ENCODE measurements around the gene ASB3. TPM values are rescaled to one million over a fixed set of nuclear protein-coding genes. Genes with fewer than 3 reads are reported as not detected.
"Not testable (repeated sequence)": the region's sequence is repeated elsewhere in the genome, so short reads cannot be mapped to it uniquely, and the experiment has no call there.

Gene ASB3
- total RNA-seq, 4 donors from 2014 or later: 11.0 to 21.1 (median 17.6) TPM

DNA sequence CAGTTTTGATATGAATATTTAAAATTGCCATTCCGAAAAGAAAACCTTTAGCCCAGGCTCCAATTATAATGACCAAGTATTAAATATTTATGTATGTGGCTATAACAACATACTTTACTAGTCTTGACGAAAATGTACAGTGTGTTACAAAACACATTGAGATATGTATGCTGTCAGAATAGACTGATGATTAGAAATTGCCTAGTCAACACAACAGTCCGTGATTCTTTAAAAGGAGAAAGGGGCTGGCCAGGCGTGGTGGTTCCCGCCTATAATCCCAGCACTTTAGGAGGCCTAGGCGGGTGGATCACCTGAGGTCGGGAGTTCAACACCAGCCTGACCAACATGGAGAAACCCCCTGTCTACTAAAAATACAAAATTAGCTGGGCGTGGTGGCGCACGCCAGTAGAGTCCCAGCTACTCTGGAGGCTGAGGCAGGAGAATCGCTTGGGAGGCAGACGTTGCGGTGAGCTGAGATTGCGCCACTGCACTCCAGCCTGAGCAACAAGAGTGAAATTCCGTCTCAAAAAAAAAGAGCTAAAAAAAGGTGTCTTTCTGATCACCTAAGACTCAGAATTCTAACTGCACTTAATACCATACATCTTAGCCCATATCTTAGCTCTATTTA is 17.3 kb downstream of the ASB3 start:
- WGBS, 2 donors: 90 to 97% methylated on average over 15 of the region's 15 CpGs
- no peak for DNase-seq (ENCODE audit: low spot score in 2 of 2)
- intact Hi-C loops (cut with DNase I; ENCODE audit: low total_unique reads): no loop called here
- TF ChIP-seq, protein P1, sequence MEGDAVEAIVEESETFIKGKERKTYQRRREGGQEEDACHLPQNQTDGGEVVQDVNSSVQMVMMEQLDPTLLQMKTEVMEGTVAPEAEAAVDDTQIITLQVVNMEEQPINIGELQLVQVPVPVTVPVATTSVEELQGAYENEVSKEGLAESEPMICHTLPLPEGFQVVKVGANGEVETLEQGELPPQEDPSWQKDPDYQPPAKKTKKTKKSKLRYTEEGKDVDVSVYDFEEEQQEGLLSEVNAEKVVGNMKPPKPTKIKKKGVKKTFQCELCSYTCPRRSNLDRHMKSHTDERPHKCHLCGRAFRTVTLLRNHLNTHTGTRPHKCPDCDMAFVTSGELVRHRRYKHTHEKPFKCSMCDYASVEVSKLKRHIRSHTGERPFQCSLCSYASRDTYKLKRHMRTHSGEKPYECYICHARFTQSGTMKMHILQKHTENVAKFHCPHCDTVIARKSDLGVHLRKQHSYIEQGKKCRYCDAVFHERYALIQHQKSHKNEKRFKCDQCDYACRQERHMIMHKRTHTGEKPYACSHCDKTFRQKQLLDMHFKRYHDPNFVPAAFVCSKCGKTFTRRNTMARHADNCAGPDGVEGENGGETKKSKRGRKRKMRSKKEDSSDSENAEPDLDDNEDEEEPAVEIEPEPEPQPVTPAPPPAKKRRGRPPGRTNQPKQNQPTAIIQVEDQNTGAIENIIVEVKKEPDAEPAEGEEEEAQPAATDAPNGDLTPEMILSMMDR (IDR thresholded peaks at IDR 0.05): no peak
- TF ChIP-seq POLR2A (IDR thresholded peaks at IDR 0.05): no peak
- no peak overlapping the region for H3K4me3 ChIP-seq (ENCODE audit: low read depth, poor library complexity, severe bottlenecking)

DNA sequence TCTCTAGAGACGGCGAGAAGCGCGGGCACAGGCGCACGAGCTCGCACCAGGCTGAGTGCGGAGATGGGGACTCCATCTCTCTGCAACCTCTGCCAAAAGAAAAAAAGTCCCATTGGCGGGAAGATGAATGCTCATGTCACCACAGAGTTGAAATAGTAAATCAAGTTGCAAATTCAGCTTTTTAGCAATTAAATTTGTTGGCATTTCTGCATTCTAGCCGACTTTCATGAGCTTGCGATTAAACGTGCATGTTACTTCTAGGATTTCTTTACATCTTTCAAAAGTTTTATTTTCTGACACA is 18.6 kb downstream of the ASB3 start:
- TF ChIP-seq POLR2A (IDR thresholded peaks at IDR 0.05): no peak
- TF ChIP-seq, protein P1 (IDR thresholded peaks at IDR 0.05): no peak
- intact Hi-C loops (cut with DNase I; ENCODE audit: low total_unique reads): no loop called here
- H3K4me3 ChIP-seq (ENCODE audit: low read depth, poor library complexity, severe bottlenecking): peak overlapping the region; percentile 55
- no peak for DNase-seq (ENCODE audit: low spot score in 2 of 2)
- WGBS, 2 donors: 1 to 2% methylated on average over 12 of the region's 12 CpGs

DNA sequence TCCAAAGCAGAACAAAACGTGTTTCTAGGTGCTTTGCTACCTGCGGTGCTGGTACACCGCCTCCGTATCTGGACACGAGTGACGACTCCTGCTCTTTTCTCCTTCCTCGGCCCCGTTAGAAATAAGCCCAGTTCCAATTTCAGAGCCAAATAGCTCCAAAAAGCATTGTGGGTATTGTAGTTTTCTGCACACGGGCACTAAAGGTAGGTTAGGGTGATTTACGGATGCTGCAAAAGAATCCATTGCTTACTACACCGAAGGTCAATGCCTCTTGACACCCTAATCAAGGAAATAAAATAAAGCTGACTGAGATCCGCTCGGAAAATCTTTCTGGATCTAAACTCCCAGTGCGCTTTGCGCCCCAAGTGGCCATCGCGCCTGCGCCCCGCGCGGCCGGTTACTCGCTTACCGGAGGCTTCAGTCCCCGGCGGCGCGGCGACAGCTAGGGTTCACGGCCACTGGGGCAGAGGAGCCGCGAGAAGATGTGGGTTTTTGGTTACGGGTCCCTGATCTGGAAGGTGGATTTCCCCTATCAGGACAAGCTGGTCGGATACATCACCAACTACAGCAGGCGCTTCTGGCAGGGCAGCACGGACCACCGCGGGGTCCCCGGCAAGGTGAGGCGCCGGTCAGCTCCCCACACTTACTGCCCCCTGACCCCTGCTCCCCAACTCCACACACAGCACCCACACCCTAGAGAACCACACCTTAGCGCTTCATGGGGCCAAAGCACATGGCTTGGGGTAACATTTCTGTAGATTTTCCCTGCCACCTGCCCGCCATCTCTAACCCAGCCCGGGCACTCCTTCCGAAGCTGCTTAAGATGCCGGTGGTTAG is 19.1 kb downstream of the ASB3 start, which contains the start of gene CHAC2:
Gene CHAC2 (plus strand): TSS at position 400 of the 837 bp plus-strand sequence. CDS start 83 bp downstream, at position 483.
- no peak for TF ChIP-seq POLR2A (IDR thresholded peaks at IDR 0.05)
- TF ChIP-seq, protein P1 (IDR thresholded peaks at IDR 0.05): peak in 1 of 3 donors; percentile 37
- 0 to 1% methylated on average over 41 to 44 of the region's 46 CpGs for WGBS, 2 donors
- intact Hi-C loops (cut with DNase I; ENCODE audit: low total_unique reads): no loop called here
- peak; percentile 72 to 96 for DNase-seq (ENCODE audit: low spot score in 2 of 2)
- peak within 1 kb of the TSS; percentile 55 for H3K4me3 ChIP-seq (ENCODE audit: low read depth, poor library complexity, severe bottlenecking)

DNA sequence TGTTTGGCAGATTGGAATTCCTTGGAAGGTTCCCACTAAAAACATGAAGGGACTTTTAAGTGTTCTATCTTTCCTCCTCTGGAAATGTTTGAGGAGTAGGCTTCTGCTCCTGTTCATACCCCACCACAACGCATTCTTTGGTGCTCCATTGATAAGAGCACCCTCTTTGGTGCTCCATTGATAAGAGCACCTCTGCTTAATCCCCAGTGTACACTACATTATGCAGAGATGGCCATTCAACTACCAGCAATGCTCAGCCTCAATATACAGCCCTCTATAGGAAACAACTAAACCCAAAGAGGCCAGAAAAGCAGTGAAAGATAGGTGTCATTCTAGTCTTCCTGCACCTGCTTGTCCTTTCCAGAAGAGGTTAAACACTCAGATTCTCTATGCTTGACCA is 21.0 kb downstream of the ASB3 start:
- H3K4me3 ChIP-seq (ENCODE audit: low read depth, poor library complexity, severe bottlenecking): no peak overlapping the region
- TF ChIP-seq, protein P1 (IDR thresholded peaks at IDR 0.05): no peak
- no peak for TF ChIP-seq POLR2A (IDR thresholded peaks at IDR 0.05)
- DNase-seq (ENCODE audit: low spot score in 2 of 2): no peak
- 90 to 91% methylated on average over 1 of the region's 1 CpG for WGBS, 2 donors
- intact Hi-C loops (cut with DNase I; ENCODE audit: low total_unique reads): no loop called here

DNA sequence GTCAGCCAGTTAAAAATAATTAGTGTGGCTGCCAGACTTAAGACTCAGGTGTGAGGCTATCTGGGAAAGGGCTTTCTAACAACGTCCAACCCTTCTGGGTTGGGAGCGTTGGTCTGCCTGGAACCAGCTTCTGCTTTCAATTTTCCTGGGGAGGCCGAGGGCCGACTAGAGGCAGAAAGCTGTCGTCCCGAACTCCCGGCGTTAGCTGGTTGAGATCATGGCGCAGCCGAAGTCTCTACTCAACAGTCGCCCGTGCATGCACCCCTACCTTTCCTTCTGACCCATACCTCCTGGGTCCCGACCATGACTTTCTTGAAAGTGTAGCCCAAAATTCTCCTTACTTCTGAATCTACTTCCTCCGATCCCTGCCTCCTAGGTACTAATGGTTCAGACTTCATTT is 29.5 kb downstream of the ASB3 start:
- DNase-seq (ENCODE audit: low spot score in 2 of 2); intact Hi-C loops (cut with DNase I; ENCODE audit: low total_unique reads); H3K4me3 ChIP-seq (ENCODE audit: low read depth, poor library complexity, severe bottlenecking): not testable (repeated sequence)
- 97 to 98% methylated on average over 14 of the region's 14 CpGs for WGBS, 2 donors

DNA sequence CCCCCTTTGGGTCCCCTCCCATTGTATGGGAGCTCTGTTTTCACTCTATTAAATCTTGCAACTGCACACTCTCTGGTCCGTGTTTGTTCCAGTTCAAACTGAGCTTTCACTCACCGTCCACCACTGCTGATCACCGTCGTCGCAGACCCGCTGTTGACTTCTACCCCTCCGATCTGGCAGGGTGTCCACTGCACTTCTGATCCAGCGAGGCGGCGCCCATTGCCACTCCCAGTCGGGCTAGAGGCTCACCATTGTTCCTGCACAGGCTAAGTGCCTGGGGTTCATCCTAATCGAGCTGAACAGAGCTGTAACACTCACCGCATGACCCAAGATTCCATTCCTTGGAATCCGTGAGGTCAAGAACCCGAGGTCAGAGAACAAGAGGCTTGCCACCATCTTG is 30.1 kb downstream of the ASB3 start:
- intact Hi-C loops (cut with DNase I; ENCODE audit: low total_unique reads): no loop called here
- no peak overlapping the region for H3K4me3 ChIP-seq (ENCODE audit: low read depth, poor library complexity, severe bottlenecking)
- 98% methylated on average over 15 of the region's 15 CpGs for WGBS, 2 donors
- TF ChIP-seq, protein P1 (IDR thresholded peaks at IDR 0.05): no peak
- no peak for TF ChIP-seq POLR2A (IDR thresholded peaks at IDR 0.05)
- no peak for DNase-seq (ENCODE audit: low spot score in 2 of 2)

Data from lower leg skin (tissue), 4 donors.